Erythroblast (primary cell): ENCODE results near the gene DDX56.

Experiments
- DNase-seq, 2 experiments: peaks; one replicate each; lab custom pipeline; 2025; lab: John Stamatoyannopoulos, UW
- GATA1 ChIP-seq: IDR thresholded peaks from 2 replicates; pipeline ENCODE4 v1.6.1; 2011; ENCODE audit warnings: low read depth, mild to moderate bottlenecking, control low read depth, low read length, moderate library complexity
- POLR2A ChIP-seq: IDR thresholded peaks from 2 replicates; pipeline ENCODE4 v1.6.1; 2011; ENCODE audit warnings: mild to moderate bottlenecking, low read length

DDX56 gene

DNA sequence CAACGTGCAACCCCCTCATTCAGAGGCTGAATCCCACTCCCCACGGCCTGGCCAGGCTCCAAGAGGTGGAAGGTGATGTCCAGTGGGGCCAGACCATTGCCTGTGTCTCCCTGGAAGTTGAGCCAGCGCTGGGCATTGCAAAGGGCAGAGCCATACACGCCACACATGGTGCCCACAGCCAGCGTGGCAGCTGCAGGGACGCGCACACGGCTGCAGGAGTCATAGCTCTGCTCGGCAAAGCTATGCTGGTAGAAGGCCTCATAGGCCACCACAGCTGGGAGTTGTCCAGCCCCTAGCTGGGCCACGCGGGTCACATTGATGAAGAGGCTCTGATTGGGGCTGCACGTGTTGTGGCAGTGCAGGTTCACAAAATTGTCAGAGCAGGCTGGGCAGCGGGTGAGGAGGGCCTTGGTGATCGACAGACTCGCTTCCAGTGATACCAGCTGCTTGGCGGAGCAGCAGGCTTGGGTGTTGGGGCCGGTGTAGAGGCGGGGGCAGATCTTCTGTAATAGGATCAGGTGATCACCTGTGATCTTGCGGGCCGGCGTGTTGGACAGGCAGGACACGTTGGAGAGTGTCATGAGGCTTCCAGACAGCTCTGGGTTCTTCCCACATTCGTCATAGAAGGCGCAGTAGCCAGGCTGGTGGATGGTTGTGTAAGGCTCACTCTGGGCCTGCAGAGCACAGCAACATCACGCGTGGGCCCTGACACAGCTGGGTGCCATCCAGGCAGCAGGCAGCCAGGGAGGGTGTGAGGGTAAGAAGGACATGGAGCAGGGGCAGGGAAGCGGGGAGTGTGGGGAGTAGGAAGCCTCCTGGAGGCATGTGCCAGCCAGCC lies 33.8 kb downstream of the DDX56 start:
- DNase-seq: no peak
- TF ChIP-seq GATA1 (no peak), POLR2A (no peak)

DNA sequence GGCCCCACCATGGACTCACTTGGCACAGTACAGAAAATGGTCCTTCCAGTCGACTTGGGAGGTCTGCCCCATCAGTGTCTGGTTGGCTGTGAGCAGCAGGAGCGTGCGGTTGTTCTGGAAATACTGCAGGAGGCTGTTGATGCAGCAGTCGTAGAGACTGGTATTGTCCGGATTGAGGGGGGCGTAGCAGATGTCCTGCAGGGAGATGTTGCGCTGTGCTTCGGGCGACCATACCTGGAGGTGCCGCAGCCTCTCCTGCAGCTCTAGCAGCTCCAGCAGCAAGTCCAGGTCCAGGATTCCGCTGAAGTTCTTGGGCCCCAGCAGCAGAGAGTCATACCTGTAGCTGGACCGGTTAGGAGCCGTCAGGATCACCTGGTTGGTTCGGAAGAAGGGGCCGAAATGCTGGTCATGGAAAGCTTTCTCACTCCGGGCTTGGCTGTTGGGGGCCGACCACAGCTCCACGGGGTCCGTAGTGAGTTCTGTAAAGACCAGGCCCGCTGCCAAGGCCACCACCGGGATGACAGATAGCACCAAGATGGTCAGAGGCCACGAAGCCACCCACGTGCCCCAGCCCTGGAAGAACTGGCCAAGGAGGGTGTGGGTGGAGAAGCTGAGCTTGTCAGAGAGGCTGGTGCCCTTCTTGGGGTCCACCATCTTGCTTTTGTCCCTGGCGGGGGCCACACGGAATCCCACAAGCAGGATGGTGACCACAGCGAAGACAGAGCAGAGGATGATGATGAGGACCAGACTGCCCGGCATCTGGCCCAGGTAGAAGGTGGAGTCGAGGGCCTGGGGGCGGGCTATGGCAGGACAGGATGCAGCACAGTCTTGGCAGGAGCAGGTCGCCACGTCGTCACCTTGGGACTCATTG lies 34.7 kb downstream of the DDX56 start:
- DNase-seq: no peak

DNA sequence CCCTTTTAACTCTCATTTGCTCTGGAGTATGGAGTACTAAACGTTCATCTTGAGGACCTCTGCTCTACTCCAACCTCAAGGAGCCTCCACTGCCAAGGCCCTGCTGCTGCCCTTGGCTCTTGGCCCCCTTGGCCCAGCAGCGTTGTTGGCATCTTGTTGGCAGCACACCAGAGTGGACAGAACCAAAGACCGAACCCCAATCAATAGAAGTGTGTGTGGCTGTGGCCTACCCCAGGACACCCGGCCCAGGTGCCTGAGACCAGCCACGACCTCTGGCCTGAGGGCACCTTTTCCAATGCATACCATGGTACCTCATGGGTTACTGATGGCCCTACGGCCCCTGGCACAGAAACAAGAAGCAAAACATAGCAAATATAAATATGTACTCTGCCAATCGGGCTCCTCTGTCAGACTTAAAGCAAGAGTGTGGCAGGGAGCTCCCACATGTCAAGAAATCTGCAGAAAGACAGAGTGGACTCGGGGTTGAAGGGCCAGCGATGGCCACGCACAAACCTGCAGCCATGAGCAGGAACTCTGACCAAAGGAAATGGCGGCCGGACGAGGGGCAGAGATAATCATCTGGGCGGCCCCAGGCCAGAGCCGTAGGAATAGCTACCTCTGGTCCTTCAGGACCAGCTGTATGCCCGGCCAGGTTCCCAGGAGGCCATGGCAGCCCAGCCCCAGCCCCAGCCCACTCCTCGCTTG lies 35.5 kb downstream of the DDX56 start:
- DNase-seq: no peak
- TF ChIP-seq POLR2A (no peak), GATA1 (no peak)

More for the DNA sequence above, 34.7 kb downstream of the DDX56 start:
- TF ChIP-seq POLR2A: no peak
- TF ChIP-seq GATA1: no peak

DNA sequence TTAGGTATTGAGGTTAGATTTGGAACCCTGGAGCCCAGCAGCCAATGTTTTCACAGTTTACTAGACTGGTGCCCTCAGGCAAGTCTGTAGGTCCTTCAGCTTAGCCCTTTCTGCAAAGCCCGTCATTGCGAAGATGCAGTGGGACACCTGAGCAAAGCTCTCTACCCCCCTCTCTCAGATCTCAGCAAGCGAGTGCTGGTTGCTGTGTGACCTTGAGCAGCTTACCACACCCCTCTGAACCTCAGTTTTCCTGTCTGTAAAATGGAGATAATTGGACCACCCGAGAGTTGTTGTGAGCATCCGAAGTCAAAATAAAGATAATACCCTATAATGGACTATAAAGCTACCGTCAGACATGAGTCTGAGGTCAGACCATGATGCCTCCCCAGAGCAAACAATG lies 36.3 kb downstream of the DDX56 start:
- DNase-seq: no peak
- no peak for TF ChIP-seq GATA1
- TF ChIP-seq POLR2A: no peak

DNA sequence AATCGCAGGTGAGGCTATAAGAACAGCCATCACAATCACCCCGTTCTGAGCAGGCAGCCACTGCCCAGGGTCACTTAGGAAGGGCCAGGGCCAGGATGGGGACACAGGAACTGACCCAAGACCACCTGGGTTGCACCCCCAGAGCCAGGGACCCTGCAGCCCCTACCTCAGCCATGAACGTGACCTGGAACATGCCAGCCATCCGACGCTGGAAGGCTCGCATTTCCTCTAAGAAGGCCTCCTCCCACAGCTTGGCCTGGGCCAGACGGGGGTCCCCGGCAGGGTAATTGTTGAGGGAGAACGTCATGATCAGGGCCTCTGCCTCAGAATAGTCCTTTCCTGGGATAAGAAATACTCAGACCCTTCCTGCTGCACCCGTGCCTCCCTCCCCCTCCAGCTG lies 37.6 kb downstream of the DDX56 start:
- no peak for TF ChIP-seq POLR2A
- TF ChIP-seq GATA1: no peak
- no peak for DNase-seq

DNA sequence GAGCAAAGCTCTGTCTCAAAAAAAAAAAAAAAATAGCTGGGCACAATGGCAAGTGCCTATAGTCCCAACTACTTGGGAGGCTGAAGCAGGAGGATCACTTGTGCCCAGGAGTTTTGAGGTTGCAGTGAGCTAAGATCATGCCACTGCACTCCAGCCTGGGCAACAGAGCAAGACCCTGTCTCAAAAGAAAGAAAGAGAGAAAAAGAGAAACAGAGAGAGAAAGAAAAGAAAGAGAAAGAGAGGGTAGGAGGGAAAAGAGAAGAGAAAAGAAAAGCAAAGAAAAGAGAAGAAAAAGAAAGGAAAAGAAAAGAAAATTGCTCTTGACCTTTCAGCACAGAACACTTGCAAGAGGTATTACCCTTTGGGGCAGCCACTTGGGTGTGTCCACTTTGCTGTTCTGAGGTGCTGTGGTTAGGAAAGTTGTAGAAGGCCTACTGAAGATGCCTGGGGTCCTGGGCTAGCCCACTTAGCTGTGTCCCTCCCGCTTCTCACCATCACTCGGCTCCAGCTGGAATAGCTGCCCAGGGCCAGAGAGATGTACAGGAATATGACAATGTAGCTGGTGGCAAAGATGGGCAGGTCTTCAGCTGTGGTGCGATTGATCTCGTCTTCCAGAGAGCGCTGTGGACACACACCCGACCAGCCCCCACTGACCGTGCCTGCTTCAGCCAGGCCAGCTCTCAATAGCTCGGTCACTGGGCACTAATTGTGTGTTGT lies 38.2 kb downstream of the DDX56 start:
- DNase-seq: no peak
- TF ChIP-seq GATA1 (no peak), POLR2A (no peak)

DNA sequence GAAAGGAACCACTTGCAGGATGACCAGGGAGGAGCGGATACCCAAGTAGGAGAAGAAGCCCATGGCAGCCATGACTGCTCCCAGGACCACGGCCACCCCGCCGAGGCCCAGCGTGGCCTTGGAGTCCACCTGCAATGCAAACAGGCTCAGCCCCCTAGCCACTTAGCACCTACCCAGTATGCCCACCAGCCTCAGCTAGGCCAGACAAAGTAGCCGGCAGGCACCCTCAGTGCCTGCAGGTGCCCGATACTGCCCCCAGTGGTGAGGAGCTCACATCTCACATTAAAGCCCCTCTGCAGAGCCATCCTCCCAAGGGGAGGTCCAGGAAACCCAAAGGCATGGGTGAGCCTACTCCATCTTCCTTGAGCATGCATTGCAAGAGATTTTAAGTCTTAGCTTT lies 39.2 kb downstream of the DDX56 start:
- TF ChIP-seq GATA1 (no peak), POLR2A (no peak)
- DNase-seq: peak; percentile 74 to 81

DNA sequence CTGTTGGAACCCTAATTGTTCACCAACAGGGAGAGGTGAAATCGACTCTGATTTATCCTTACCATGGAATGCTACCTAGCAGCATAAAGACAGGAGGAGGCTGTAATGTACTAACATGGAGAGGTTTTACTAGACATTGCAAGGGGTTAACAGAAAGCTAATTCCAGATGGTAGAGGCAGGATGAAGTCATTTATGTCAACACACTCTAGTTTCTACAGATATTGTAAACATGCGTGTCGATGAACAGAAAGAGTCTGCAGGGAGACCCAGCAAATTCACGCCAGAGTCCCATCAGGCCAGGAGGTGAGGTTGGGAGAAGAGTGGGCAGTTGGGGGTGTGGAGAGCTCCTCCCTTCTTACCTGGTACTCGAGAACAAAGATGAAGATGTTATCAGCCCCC lies 39.6 kb downstream of the DDX56 start:
- no peak for DNase-seq
- no peak for TF ChIP-seq POLR2A
- TF ChIP-seq GATA1: no peak

DNA sequence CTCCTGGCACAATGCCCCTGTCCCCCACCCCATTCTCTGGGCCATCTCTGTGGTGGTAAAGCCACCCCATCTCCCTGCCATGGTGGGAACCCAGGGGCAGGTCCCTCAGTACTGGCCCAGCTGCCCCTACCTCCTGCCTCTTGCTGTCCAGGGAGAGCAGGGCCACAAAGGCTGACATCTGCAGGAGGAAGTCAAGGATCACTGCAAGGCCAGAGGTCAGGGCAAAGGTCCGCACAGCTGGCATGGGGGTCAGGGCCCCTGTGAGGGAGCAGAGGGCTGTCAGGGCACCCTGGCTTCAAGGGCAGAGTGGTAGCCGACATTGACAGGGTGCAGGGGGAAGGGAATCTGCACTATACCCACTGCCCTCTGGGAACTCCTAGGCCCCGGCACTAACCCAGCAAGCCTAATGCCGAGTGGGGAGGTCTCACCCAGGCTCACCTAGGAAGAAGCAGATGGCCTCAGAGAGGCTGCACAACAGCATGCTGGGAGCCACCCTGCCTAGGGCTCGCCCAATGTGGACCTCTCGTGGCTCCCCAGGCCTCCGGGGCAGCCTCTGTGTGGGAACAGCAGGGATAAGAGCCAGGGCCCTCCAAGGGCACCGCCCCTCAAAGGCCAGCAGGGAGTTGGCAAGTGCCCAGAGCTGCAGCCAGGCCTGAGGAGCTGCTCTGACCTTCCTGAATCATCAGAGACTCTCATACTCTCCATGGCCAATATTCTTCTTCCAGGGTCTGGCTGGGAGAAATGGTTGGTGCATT lies 40.2 kb downstream of the DDX56 start:
- DNase-seq: no peak
- TF ChIP-seq POLR2A: no peak
- no peak for TF ChIP-seq GATA1

DNA sequence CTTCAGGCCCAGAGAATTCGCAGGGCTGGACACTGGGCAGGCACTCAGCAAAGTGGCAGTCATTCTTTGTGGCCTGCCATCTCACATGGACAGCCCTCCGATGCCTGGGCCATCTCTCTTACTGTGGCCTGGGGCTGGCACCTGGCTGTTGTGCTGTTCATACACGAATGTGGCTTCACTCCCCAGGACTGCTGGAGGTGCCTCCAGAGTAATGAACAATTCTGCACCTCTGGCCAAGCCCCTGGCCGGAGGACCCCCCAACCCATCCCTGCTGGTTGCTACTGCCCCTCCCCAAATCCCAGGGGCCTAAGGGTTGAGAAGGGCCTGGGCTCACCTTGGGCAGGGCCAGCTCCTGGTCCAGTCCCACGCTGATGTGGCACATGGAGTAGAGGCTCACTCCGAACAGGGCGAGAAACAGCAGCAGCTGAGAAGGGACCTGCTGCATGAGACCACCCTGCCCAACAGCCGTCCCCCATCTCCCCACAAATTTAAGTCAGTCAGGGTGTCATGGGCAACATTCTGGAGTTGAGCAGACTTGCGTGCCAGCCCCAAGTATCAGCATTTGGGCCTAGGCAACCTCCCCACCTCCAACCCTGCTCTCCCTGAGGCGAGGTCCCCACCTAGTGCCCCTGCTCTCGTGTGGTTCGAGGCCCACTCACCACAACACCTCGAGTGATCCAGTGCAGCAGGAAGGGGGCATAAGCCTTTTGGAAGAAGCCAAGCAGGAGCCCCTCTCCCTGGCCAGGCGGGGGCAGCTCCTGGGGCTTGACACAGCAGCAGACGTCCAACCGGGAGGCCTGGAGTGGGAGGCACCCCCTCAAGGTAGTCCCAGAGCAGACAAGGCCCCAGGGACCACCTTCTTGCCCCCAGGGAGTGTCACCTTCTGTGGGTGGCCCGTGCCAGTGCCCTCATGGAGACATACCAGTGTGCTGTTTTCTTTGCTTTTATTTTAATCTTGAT lies 42.0 kb downstream of the DDX56 start:
- TF ChIP-seq POLR2A (no peak), GATA1 (no peak)
- DNase-seq: no peak

DNA sequence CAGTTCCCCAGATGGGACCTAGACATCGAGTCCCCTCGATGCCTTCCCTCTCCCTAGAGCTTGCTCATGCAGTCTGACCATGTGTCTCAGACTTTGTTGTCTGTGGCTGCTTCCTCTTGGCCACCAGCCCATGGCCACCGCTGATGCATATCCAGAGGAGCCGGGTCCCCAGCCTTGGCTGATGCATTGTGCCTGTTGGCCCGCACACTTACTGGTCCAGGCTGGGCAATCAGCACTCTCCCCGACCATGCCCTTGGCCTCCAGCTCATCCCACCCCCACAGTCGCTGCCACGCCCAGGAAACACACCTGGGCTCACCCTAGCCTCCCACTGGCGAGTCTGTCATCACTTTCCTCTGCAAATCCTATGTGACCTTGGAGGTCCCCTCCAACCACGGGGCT lies 42.7 kb downstream of the DDX56 start:
- no peak for TF ChIP-seq POLR2A
- TF ChIP-seq GATA1: no peak
- no peak for DNase-seq

DNA sequence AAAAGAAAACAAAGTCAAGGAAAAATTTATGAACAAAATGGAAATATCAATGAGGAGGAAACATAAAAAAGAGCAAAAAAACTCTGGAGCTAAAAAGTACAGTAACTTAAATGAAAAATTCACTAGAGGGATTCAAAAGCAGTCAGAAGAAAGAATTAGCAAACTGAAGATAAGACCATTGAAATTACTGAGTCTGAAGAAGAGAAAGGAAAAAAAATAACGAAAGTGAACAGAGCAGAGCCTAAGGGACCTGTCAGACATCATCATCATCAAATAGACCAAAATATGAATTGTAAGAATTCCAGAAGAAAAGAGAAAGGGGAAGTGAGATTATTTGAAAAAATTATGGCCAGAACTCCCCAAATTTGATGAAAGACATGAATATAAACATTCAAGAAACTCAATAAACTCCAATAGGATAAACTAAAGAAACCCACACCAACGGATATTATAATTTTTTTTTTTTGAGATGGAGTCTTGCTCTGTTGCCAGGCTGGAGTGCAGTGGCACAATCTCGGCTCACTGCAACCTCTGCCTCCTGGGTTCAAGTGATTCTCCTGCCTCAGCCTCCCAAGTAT lies 48.8 kb downstream of the DDX56 start:
- TF ChIP-seq GATA1 (no peak), POLR2A (no peak)
- DNase-seq: no peak
